AG20443 (cell line): ENCODE results near the gene RAB26.
A peak's percentile ranks its signal among the peaks of the same experiment; 100 is the strongest.
"Not testable (repeated sequence)": the region's sequence is repeated elsewhere in the genome, so short reads cannot be mapped to it uniquely, and the experiment has no call there.

ENCODE experiments used
- DNase-seq: peaks from one replicate; pipeline ENCODE4 v3.0.0; 2012; ENCODE audit warnings: low spot score, mixed read lengths

Gene RAB26

GRCh38 chr16:2117341-2117740 is 31.1 kb upstream of the RAB26 start:
- DNase-seq: not testable (repeated sequence)

- DNase-seq: not testable (repeated sequence)
These were observed 30.3 kb upstream of the RAB26 start for GRCh38 chr16:2117960-2118722.

GRCh38 chr16:2121325-2121724 is 27.1 kb upstream of the RAB26 start:
- peak; percentile 50 for DNase-seq

- DNase-seq: no peak
These were observed 26.6 kb upstream of the RAB26 start for GRCh38 chr16:2121853-2122252.

- no peak for DNase-seq
These were observed 26.0 kb upstream of the RAB26 start for GRCh38 chr16:2122429-2122828.

GRCh38 chr16:2122934-2123683 is 25.3 kb upstream of the RAB26 start:
- not testable (repeated sequence) for DNase-seq

- DNase-seq: not testable (repeated sequence)
These were observed 24.6 kb upstream of the RAB26 start for GRCh38 chr16:2123706-2124376.

GRCh38 chr16:2124377-2124693 is 24.1 kb upstream of the RAB26 start:
- DNase-seq: not testable (repeated sequence)

- peak; percentile 32 for DNase-seq
These were observed 23.6 kb upstream of the RAB26 start for GRCh38 chr16:2124694-2125444.

GRCh38 chr16:2125609-2126008 is 22.8 kb upstream of the RAB26 start:
- not testable (repeated sequence) for DNase-seq

GRCh38 chr16:2126161-2126743 is 22.2 kb upstream of the RAB26 start:
- not testable (repeated sequence) for DNase-seq

GRCh38 chr16:2126928-2127556 is 21.4 kb upstream of the RAB26 start:
- not testable (repeated sequence) for DNase-seq

- DNase-seq: not testable (repeated sequence)
These were observed 20.7 kb upstream of the RAB26 start for GRCh38 chr16:2127630-2128280.

GRCh38 chr16:2129251-2129650 is 19.2 kb upstream of the RAB26 start:
- DNase-seq: not testable (repeated sequence)

- DNase-seq: not testable (repeated sequence)
These were observed 18.5 kb upstream of the RAB26 start for GRCh38 chr16:2129890-2130447.

- not testable (repeated sequence) for DNase-seq
These were observed 14.6 kb upstream of the RAB26 start for GRCh38 chr16:2133797-2134196.

- not testable (repeated sequence) for DNase-seq
These were observed 13.4 kb upstream of the RAB26 start for GRCh38 chr16:2135071-2135470.

- peak; percentile 42 for DNase-seq
These were observed 12.5 kb upstream of the RAB26 start, which contains the start of gene PKD1 for GRCh38 chr16:2135770-2136490. Gene PKD1, minus strand, starts transcription at chr16:2135898. Its CDS starts 209 bp downstream, at chr16:2135689.
